ENCODE measurements around the gene LCK. TPM values are rescaled to one million over a fixed set of nuclear protein-coding genes. Genes with fewer than 3 reads are reported as not detected.
A peak's percentile ranks its signal among the peaks of the same experiment; 100 is the strongest.

The LCK gene
- total and polyA plus RNA-seq, 2 of the 8 experiments (the other 6 are each of a cell fraction or from before 2014, with no cell fraction given): 75.3 to 122 TPM

DNA sequence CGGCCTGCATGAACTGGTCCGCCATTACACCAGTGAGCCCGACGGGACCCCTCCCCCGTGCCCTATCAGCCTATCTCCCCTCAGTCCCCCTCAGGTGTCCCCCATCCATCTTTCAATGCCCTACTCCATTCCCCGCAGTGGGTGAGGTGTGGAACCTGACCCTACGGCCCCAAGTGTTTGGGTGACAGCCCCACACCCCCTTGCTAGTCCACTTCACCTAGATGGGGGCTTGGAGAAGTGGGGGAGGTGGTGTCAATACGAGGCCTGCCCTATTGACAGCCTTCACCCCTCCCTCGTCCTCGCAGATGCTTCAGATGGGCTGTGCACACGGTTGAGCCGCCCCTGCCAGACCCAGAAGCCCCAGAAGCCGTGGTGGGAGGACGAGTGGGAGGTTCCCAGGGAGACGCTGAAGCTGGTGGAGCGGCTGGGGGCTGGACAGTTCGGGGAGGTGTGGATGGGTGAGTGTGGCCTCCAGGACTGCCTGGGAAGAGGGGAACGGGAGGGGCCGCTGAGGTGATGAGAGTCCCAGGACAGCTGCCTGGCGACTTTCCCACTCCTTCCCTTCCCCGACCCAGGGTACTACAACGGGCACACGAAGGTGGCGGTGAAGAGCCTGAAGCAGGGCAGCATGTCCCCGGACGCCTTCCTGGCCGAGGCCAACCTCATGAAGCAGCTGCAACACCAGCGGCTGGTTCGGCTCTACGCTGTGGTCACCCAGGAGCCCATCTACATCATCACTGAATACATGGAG, 25.1 kb downstream of the LCK start:
- Histone ChIP-seq H3K14ac (ENCODE audit: insufficient read length) (no peak overlapping the region), H2AK5ac (ENCODE audit: low read depth, low read length) (no peak overlapping the region), H3K18ac (ENCODE audit: extremely low read depth, low read length) (no peak overlapping the region), H4K91ac (replicated peaks; ENCODE audit: insufficient read length, low read length) (peak overlapping the region; percentile 35), H3K4me2 (ENCODE audit: insufficient read depth in 1 of 2, low read depth in 2 of 2, low read length in 2 of 2) (peak overlapping the region in 1 of 2 experiments; percentile 98; a peak in 2 of 4 replicates), H4K8ac (ENCODE audit: extremely low read depth, insufficient read depth, low read length) (no peak overlapping the region; the same call in 1 of the 2 replicates), H3K4me3 (ENCODE audit: extremely low read depth in 1 of 4, insufficient read depth in 2 of 4, low read depth in 3 of 4, low read length in 4 of 4) (peak overlapping the region in 1 of 4 experiments; percentile 56; a peak in 1 of 8 replicates), H2BK20ac (ENCODE audit: low read length) (no peak overlapping the region), H2BK15ac (ENCODE audit: low read length) (no peak overlapping the region), H2BK12ac (ENCODE audit: low read depth, low read length) (no peak overlapping the region), H3K27me3 (replicated peaks in 1 of 4; ENCODE audit: control insufficient read depth in 3 of 4, extremely low read depth in 1 of 4, insufficient read depth in 3 of 4, low read length in 3 of 4) (no peaks in the 10 kb centered on the region), H3K27ac (ENCODE audit: low read depth, low read length) (no peak overlapping the region), H3K56ac (replicated peaks; ENCODE audit: insufficient read length, low read depth, low read length) (no peak overlapping the region), H4K5ac (ENCODE audit: insufficient read length, low read depth, low read length) (no peak overlapping the region), H2BK5ac (ENCODE audit: low read depth, low read length) (no peak overlapping the region), H3K9me3 (ENCODE audit: insufficient read depth in 2 of 2, low read depth in 1 of 2, low read length in 1 of 2) (no peaks in the 10 kb centered on the region), H3K79me2 (ENCODE audit: control insufficient read depth in 1 of 2, insufficient read depth in 2 of 2, low read length in 2 of 2) (no peaks in the 10 kb centered on the region), H3K23me2 (ENCODE audit: low read depth, low read length) (peaks cover 19% of the 10 kb centered on the region), H3K79me1 (ENCODE audit: low read depth, low read length) (no peaks in the 10 kb centered on the region; the same call in 1 of the 2 replicates), H3K4me1 (replicated peaks in 1 of 4; ENCODE audit: control insufficient read depth in 3 of 4, insufficient read depth in 4 of 4, low read length in 3 of 4) (peaks cover 6 to 33% (median 19%) of the 10 kb centered on the region in 4 experiments), H3K4ac (replicated peaks; ENCODE audit: insufficient read length, low read depth, low read length) (no peak overlapping the region), H4K20me1 (replicated peaks in 1 of 2; ENCODE audit: control insufficient read depth in 1 of 2, insufficient read depth in 2 of 2, low read length in 2 of 2) (peaks cover 0 to 4% of the 10 kb centered on the region in 2 experiments), H3K9ac (replicated peaks in 1 of 4; ENCODE audit: extremely low read depth in 1 of 4, low read depth in 3 of 4, low read length in 3 of 4) (no peak overlapping the region), H3K36me3 (ENCODE audit: control insufficient read depth in 2 of 4, insufficient read depth in 4 of 4, low read length in 3 of 4) (peaks cover 0 to 8% (median 2%) of the 10 kb centered on the region in 4 experiments; a peak in 3 of 8 replicates), H2BK120ac (replicated peaks; ENCODE audit: low read depth, low read length) (no peak overlapping the region), H3K23ac (ENCODE audit: insufficient read length) (no peak overlapping the region), H2AFZ (ENCODE audit: low read length) (no peak overlapping the region)
- CTCF ChIA-PET (ENCODE audit: partially characterized antibody): interaction anchor here (0.6 to 4.3 kb wide), 7 partner anchors 14 to 169 kb away, joined by 3 to 27 read pairs (median 3); partner anchors contain the start of genes KPNA6 and LCK
- FAIRE-seq (no peak), DNase-seq (ENCODE audit: low read depth in 1 of 2, low spot score in 2 of 2) (no peak)
- POLR2A ChIA-PET (ENCODE audit: partially characterized antibody): interaction anchor here (0.6 to 3.9 kb wide), 7 partner anchors 13 to 61 kb away, joined by 3 to 27 read pairs (median 4); partner anchors contain the start of gene MARCKSL1
- 88% methylated on average over 30 of the region's 30 CpGs; no CpG with 5 or more reads in 1 of the 2 experiments for WGBS, 2 experiments (ENCODE audit: extremely low coverage in 1 of 2, insufficient coverage in 1 of 2, insufficient read length in 1 of 2, insufficient replicate concordance in 2 of 2, low coverage in 1 of 2, low lambda C conversion rate in 2 of 2, missing lambda C conversion rate in 1 of 2)
- TF ChIP-seq, protein P1, sequence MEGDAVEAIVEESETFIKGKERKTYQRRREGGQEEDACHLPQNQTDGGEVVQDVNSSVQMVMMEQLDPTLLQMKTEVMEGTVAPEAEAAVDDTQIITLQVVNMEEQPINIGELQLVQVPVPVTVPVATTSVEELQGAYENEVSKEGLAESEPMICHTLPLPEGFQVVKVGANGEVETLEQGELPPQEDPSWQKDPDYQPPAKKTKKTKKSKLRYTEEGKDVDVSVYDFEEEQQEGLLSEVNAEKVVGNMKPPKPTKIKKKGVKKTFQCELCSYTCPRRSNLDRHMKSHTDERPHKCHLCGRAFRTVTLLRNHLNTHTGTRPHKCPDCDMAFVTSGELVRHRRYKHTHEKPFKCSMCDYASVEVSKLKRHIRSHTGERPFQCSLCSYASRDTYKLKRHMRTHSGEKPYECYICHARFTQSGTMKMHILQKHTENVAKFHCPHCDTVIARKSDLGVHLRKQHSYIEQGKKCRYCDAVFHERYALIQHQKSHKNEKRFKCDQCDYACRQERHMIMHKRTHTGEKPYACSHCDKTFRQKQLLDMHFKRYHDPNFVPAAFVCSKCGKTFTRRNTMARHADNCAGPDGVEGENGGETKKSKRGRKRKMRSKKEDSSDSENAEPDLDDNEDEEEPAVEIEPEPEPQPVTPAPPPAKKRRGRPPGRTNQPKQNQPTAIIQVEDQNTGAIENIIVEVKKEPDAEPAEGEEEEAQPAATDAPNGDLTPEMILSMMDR (IDR thresholded peaks at IDR 0.05; ENCODE audit: control extremely low read depth in 1 of 3, insufficient read depth in 1 of 3, low read depth in 1 of 3, low read length in 3 of 3): no peak
- no peak for TF ChIP-seq TEAD4 (IDR thresholded peaks at IDR 0.05; ENCODE audit: low read depth, low read length)
- no peak for TF ChIP-seq SP4 (IDR thresholded peaks at IDR 0.05; ENCODE audit: low read length)
- TF ChIP-seq ASH2L (IDR thresholded peaks at IDR 0.05; ENCODE audit: low read length): no peak
- no peak for TF ChIP-seq RFX5 (IDR thresholded peaks at IDR 0.05; ENCODE audit: borderline replicate concordance, low read depth, low read length)
- TF ChIP-seq YY1 (IDR thresholded peaks at IDR 0.05; ENCODE audit: low read depth, low read length): no peak
- no peak for TF ChIP-seq JUND (IDR thresholded peaks at IDR 0.05; ENCODE audit: low read length)
- TF ChIP-seq RAD21 (IDR thresholded peaks at IDR 0.05 in 1 of 2, conservative IDR thresholded peaks at IDR 0.05 in 1 of 2; ENCODE audit: low read depth in 2 of 2, low read length in 2 of 2): no peak
- TF ChIP-seq NANOG (IDR thresholded peaks at IDR 0.05; ENCODE audit: insufficient read depth, low read depth, low read length, poor library complexity, severe bottlenecking): no peak
